ENCODE measurements around the gene TNFRSF8. TPM values are rescaled to one million over a fixed set of nuclear protein-coding genes. Genes with fewer than 3 reads are reported as not detected.

TNFRSF8 gene
- total RNA-seq: not detected

DNA sequence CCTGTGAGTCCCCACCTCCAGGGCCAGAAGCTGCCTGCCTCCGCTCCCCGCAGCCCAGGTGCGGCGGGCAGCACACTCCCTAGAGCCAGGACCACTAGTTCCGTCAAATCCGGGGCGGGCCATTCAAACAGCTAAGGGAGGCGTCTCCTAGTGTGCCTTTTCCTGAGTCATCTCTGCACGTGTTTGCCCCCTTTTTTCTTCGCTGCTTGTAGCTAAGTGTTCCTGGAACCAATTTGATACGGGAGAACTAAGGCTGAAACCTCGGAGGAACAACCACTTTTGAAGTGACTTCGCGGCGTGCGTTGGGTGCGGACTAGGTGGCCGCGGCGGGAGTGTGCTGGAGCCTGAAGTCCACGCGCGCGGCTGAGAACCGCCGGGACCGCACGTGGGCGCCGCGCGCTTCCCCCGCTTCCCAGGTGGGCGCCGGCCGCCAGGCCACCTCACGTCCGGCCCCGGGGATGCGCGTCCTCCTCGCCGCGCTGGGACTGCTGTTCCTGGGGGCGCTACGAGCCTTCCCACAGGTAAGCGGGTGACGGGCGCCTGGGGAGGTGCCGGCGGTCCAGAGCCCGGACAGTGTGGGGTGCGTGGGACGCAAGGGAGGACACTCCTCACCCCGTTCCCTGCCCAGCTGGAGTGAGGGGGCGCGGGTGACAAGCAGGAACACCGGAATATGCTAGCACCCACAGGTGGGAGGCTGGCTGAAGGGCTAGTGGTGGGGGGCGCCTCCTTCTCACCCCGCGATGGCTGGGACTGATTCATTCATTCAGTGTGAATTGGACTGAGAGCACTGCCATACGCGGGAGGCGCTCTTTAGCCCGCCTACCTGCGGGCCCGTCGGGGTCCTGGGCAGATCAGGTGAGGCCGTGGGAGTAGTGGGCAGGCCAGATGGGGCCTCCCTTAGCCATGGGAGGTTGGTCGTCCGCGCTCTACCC lies at the start of gene TNFRSF8:
Gene TNFRSF8, plus strand, starts transcription at position 163 of the 932 bp plus-strand sequence. Its CDS starts 296 bp downstream, at position 459.

DNA sequence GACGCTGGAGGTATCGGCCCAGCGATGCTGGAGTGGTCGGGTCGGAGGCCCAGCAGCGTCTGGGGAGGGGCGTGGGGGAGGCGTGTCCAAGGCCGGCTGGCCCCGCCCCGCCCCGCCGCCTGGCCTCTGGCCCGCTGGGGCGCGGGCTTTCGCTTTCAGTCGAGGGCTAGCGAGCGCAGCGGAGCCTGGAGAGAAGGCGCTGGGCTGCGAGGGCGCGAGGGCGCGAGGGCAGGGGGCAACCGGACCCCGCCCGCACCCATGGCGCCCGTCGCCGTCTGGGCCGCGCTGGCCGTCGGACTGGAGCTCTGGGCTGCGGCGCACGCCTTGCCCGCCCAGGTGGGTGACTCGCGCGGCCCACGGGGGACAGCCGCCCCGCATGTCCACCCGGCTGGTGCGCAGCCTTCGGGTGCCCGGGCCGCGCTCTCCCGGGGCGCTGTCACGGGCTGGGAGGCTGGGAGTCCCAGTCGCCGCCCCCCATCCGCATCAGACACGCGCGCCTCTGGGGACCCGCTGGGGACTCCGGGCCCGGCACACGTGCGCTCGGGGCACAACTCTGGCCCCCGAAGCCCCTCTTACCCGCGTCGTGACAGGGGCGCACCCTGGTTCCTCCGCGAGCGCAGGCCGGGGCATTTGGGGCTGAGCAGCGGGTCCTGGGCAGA lies 103.9 kb downstream of the TNFRSF8 start, which contains the start of gene TNFRSF1B:
Gene TNFRSF1B, plus strand, starts transcription at position 158 of the 659 bp plus-strand sequence. Its CDS starts 101 bp downstream, at position 259.

Small RNA genes within 50 kb of the gene (small RNA-seq; reads per million reads assigned to genes)
- gene AL096840.1 (0 reads per million in 2 donors), gene MIR4632 (0 reads per million in 2 donors), gene MIR6729 (0 to 0.60 reads per million in 2 donors), gene RF00019 (0 reads per million in 2 donors), gene RN7SL649P (0 reads per million in 2 donors), gene RNU6-777P (0 reads per million in 2 donors), gene RPL23AP89 (0 reads per million in 2 donors)

Other genes with a start within 250 kb of the TNFRSF8 start
- not detected for gene NPPA, start 215.5 kb upstream of the TNFRSF8 start, total RNA-seq
- gene NPPB, start 204.4 kb upstream of the TNFRSF8 start, total RNA-seq: not detected
- 10 to 100 TPM; 70.9 to 86.3 TPM for gene KIAA2013, start 136.9 kb upstream of the TNFRSF8 start, total RNA-seq
- gene PLOD1, start 128.6 kb upstream of the TNFRSF8 start, total RNA-seq: 100 to 1,000 TPM; 188 to 247 TPM
- gene MFN2, start 82.9 kb upstream of the TNFRSF8 start, total RNA-seq: 10 to 100 TPM; 56.4 to 63.9 TPM
- gene MIIP, start 43.8 kb upstream of the TNFRSF8 start, total RNA-seq: 10 to 100 TPM; 38.2 to 55.6 TPM
- 1 to 10 TPM; 4.7 to 7.6 TPM for gene TNFRSF1B, start 103.7 kb downstream of the TNFRSF8 start, total RNA-seq
- 10 to 100 TPM; 27.3 to 27.5 TPM for gene VPS13D, start 166.7 kb downstream of the TNFRSF8 start, total RNA-seq

Measured in melanocyte of skin (primary cell).